Activated CD8-positive, alpha-beta memory T cell treated with anti-CD3 and anti-CD28 coated beads, Interleukin-2, amount 50 U/mL, for 1 hour (primary cell): ENCODE measurements around the gene RAPGEF1.

ENCODE experiments used
- DNase-seq: peaks from one replicate; pipeline ENCODE4 v3.0.0-alpha.2; 2020; ENCODE audit errors: extremely low read depth

Gene RAPGEF1

DNA sequence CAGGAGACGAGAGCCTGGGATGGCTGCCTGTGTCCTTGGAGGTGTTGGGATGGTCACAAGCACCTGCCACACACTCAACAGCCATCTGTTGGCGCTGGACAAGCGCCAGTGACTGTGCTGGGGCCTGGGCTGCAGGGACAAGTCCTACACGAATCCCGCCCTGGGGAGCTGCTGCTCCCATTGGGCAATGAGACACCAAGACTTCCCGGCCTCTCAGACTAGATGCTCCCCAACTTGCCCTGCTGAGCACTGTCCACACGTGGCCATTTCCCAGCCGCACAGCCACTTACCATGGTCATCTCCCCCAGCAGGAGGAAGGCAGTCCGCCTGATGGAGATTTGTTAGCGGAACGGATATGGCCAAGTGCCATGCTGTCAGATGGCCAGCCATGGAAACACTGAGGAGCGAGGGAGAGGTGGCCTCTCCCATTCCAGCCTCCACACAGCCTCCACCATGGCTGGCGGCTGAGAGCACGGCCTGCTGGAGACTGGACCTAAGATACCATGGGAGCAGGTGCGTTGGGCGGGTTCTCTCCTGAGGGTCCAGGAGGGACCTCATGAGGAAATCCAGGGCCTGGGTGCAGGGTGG, 150.7 kb downstream of the RAPGEF1 start:
- no peak for DNase-seq

DNA sequence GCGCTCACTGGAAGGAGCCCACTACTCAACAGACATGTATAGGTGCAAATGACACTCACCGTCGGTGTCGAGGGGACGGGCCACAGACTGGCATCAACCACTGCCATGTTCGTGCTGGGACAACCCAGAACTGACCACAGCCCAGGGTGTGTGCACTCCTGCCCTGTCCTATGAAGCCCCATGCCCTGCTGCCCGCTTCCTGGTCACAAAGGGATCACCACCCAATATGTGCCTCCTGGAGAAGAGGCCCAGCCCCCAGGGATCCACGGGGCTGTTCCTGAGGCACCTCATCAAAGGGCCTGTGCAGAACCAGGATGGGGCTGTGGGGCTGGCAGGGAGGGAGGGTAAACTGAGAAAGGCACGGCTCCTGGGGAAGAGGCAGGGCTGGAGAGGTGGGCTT, 151.5 kb downstream of the RAPGEF1 start:
- no peak for DNase-seq

DNA sequence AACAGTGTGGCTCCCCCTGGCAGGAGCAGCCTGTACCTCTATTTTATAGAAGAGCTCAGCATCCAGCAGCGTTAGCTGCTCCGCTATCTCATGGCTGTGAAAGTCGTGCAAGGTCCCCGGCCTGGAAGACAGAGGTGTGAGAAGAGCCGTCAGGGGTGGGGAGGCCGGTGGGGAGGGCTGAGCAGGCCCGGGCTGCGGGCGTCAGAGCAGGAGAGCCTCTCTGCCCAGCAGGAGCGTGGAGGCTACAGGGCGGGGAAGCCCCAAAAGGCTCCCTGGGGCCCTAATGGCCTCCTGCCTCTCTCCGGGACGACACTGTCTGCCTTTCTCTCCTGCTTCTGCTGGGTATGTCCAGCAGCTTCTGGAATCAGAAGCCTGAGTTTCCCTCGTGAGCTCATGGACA, 152.0 kb downstream of the RAPGEF1 start:
- DNase-seq, result no peak

DNA sequence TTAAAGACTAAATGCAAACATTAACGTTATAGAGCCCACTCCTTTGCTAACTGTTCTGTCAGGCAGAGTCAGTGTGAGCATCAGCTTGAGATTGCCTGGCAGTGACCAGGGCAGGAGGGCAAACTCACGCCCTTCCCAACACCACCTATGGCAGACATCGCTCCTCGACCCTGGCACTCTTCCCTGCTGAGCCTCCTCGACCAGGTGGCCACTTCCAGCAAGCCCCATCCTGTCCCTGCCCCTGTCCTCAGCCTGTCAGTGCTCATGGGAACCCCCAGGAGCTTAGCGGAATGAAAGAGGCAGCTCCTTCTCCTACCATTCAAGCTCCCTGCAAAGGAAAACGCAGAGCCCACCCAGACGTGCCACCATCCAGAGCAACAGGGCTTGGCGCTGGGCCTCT, 152.5 kb downstream of the RAPGEF1 start:
- no peak for DNase-seq

DNA sequence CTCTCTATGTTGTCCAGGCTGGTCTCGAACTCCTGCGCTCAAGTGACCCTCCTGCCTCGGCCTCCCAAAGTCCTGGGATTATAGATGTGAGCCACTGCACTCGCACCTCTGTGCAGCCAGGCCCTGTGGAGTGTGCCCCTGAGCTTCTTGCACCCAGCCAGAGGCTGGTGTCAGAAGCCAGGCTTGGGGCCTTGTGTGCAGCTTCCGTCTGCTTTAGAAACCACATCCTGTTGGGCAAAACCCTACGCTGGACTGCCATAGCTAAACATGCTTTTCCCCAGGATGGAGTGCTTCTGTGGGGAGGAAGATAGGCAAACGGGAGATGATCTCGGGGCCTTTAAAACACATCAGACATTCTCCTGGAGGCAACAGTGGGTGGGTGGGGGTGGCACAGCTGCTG, 154.5 kb downstream of the RAPGEF1 start:
- no peak for DNase-seq

DNA sequence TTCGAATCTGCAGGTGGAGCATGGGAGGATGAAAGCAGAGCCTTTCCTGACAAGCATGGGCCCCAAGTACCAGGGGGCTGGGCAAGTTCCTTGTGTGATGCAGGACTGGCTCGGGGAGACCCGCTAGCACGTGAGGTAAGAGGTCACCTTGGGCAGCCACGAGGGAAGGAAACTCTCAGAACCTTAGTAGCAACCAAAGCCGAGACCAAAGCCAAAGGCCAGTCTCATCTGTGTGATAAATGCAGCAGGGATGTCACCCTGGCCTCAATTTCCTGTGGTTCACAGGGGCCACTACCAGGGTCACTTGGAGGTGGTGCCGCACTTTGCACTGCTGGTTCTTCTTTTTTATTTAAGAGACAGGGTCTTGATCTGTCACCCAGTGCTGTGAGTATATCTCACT, 155.0 kb downstream of the RAPGEF1 start:
- no peak for DNase-seq

DNA sequence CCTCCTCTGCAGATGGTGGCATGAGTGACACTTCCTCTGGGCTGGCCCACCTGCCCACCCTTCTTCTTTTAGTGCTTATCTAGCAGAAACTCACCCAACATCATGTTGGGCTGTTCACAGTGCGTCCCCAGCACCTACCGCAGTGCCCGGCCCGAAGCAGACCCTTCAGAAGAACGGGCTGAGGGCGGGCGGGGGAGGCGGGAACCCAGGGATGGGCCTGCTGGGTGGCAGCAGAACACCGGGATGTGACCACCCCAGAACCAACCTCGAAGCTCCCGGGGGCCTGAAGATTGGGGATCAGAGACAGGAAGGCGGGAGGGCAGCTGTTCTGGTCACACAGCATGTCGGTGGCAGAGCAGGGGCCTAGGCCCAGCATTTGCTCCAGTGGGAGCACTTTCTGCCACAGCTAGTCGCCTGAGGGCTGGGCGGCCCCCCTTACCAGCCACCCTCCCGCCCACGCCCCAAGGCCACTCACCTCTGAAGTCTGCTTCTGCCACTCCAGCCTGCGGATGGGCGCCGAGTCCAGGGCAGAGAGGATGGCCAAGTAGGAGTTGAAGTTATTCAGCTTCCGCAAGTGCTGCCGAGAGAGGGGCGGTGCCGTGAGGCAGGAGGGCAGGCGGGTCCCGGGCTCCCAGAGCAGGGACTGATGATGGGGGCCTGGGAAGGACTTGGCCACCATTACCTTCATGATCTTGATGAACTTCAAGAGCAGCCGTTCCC, 155.9 kb downstream of the RAPGEF1 start:
- no peak for DNase-seq

- no peak for DNase-seq
Observed at GRCh38 chr9:131583337-131583645, 156.6 kb downstream of the RAPGEF1 start.

GRCh38 chr9:131582466-131583336, 157.2 kb downstream of the RAPGEF1 start:
- DNase-seq, result no peak

GRCh38 chr9:131582056-131582455, 157.8 kb downstream of the RAPGEF1 start:
- DNase-seq, result no peak

DNA sequence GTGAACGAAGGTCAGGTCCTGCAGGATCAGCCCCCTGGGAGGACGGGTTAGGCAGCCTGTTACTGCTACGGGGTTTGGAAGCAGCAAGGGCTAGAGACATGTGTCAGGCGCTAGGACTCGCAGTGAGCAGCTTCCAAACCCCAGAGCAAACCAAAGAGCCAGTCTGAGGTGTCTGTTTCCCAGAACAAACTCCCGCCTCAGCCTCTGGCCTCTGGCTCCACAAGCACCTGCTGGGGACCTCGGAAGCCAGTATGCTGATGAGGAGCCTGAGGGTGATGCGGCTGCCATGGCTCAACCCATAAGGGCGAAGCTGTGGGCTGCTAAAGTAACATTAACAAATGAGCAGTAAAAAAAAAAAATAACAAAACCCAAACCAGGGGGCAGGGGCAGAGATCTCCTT, 159.5 kb downstream of the RAPGEF1 start:
- no peak for DNase-seq

GRCh38 chr9:131579789-131580211, 160.1 kb downstream of the RAPGEF1 start:
- no peak for DNase-seq

GRCh38 chr9:131578731-131579504, 161.0 kb downstream of the RAPGEF1 start:
- DNase-seq, result peak; percentile 34

GRCh38 chr9:131578021-131578420, 161.9 kb downstream of the RAPGEF1 start:
- DNase-seq, result no peak

DNA sequence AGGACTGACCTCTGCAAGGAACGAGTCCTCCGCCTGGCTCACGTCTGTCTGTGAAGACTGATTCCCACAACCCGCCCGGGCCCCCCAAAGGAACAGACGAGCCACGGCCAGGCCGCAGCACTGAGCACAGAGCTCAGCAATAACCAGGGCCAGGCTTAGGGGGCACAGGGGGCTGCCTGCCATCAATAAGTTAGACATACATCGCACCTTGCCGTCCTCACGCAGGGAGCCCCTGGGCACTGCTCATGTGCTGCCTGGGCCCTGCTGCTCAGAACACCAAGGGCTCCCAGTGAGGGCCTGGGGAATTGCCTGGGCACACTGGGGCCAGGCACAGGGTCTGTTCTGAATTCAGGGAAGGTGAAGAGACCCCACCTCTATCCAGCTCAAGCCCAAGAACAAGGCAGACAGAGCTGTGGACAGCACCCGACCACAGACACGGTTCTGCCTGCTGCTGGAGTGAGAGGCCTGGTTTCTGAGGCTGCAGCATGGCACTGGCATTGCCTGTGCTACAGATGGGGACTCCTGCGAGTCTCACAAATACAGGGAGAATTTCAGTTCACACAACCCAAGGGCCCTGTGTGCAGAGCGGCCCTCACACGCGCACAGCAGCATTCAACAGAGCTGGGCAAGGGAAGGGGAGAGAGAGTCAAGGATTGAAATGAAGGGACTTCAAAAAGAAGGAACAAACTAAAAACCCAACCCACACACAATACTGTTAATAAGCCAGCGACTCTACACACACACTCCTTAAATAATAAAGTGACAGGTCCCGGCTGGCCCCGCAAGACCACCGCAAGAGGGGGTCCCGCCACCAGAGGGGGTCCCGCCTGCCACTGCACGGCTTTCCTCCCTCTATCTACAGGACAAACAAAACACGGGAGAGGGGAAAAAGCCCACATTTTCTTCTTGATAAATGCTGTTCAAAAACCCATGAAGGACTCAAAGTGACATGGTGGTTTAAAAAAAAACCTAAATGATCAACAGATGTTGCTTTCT, 162.6 kb downstream of the RAPGEF1 start:
- no peak for DNase-seq

GRCh38 chr9:131575946-131576853, 163.7 kb downstream of the RAPGEF1 start:
- no peak for DNase-seq

GRCh38 chr9:131574730-131575640, 164.9 kb downstream of the RAPGEF1 start:
- DNase-seq, result no peak

GRCh38 chr9:131567910-131568309, 172.0 kb downstream of the RAPGEF1 start:
- DNase-seq, result no peak

DNA sequence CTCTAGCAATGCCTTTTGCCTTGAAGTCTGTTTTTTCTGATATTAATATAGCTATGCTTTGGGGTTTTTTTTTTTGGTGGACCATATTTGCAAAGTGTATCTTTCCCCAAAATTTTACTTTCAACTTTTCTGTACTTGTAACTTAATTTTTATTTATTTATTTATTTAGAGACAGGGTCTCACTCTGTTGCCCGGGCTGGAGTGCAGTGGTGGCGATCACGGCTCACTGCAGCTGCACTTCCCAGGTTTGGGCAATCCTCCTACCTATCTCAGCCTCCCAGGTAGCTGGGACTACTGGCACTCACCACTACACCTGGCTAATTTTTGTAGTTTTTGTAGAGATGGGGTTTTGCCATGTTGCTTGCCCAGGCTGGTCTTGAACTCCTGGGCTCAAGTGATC, 173.7 kb downstream of the RAPGEF1 start:
- no peak for DNase-seq
